B cell (primary cell): ENCODE measurements around the gene LRRC37A. TPM values are rescaled to one million over a fixed set of nuclear protein-coding genes. Genes with fewer than 3 reads are reported as not detected.
"Not testable (repeated sequence)": the region's sequence is repeated elsewhere in the genome, so short reads cannot be mapped to it uniquely, and the experiment has no call there.

Experiments
- ATAC-seq: fragments of 200-7000 bp; cut with Tn5 transposase; one replicate; pipeline ENCODE4 v1.10.0; 2021; ENCODE audit warnings: low read depth, mild to moderate bottlenecking, moderate number of reproducible peaks, moderate library complexity
- CTCF ChIA-PET: fragments of 350-600 bp; sonication (Branson Sonifier 250); formaldehyde crosslinking; loops from one replicate; lab custom pipeline; 2021; ENCODE audit warnings: antibody characterized with exemption, inconsistent platforms; lab: Charles Lee
- POLR2A ChIA-PET: fragments of 350-600 bp; sonication (Branson Sonifier 250); formaldehyde crosslinking; loops from one replicate; lab custom pipeline; 2021; ENCODE audit warnings: antibody characterized with exemption; lab: Charles Lee
- DNase-seq: peaks from one replicate; pipeline ENCODE4 v3.0.0; 2013
- H2AFZ ChIP-seq: 2 replicates; pipeline ENCODE4 v1.6.1; 2012; ENCODE audit warnings: mild to moderate bottlenecking, low read depth, low read length; ENCODE audit not compliant: insufficient read depth, poor library complexity, severe bottlenecking
- H3K27ac ChIP-seq, 2 donors: 1 replicate in 1 of 2; 2 replicates in 1 of 2; pipeline ENCODE4 v1.5.1; 2012 to 2013; ENCODE audit warnings: low read length in 2 of 2, mild to moderate bottlenecking in 2 of 2, moderate library complexity in 1 of 2
- H3K27me3 ChIP-seq, 4 experiments: fragments of 200-600 bp in 1 of 4; sonication (generic) in 1 of 4; replicated peaks in 1 of 4; 1 replicate in 2 of 4; 2 replicates in 2 of 4; pipeline versions ENCODE4 v1.6.1 to v1.7.0; 2013 to 2016; ENCODE audit warnings: low read length in 3 of 4, mild to moderate bottlenecking in 2 of 4, mixed read lengths in 1 of 4, moderate library complexity in 1 of 4; ENCODE audit not compliant: insufficient read depth in 4 of 4, control insufficient read depth in 3 of 4; ENCODE audit errors: control extremely low read depth in 1 of 4
- H3K36me3 ChIP-seq, 2 experiments: replicated peaks in 1 of 2; 1 replicate in 1 of 2; 2 replicates in 1 of 2; pipeline versions ENCODE4 v1.6.1 to v1.7.1; 2013; ENCODE audit warnings: low read length in 1 of 2; ENCODE audit not compliant: insufficient read depth in 2 of 2, control insufficient read depth in 1 of 2; ENCODE audit errors: control extremely low read depth in 1 of 2, extremely low read depth in 1 of 2
- H3K4me1 ChIP-seq, 2 donors: fragments of 200-600 bp in 1 of 2; sonication (generic) in 1 of 2; 1 replicate in 1 of 2; 2 replicates in 1 of 2; pipeline versions ENCODE4 v1.5.1 to v1.6.1; 2013 to 2017; ENCODE audit warnings: low read length in 2 of 2; ENCODE audit not compliant: control insufficient read depth in 2 of 2, insufficient read depth in 2 of 2
- H3K4me2 ChIP-seq: replicated peaks from 2 replicates; pipeline ENCODE3; 2012; ENCODE audit warnings: mild to moderate bottlenecking, low read depth, low read length; ENCODE audit not compliant: poor library complexity, severe bottlenecking
- H3K4me3 ChIP-seq, 5 experiments: fragments of 200-600 bp in 1 of 5; sonication (generic) in 1 of 5; 1 replicate in 3 of 5; 2 replicates in 2 of 5; pipeline versions ENCODE4 v1.5.1 to v1.7.0; 2011 to 2016; ENCODE audit warnings: low read length in 4 of 5, mild to moderate bottlenecking in 4 of 5, low read depth in 2 of 5, control low read depth in 1 of 5, moderate library complexity in 1 of 5; ENCODE audit not compliant: insufficient read depth in 1 of 5; ENCODE audit errors: control extremely low read depth in 1 of 5, extremely low read depth in 1 of 5
- H3K79me2 ChIP-seq: fragments of 200-600 bp; sonication (generic); one replicate; pipeline ENCODE4 v1.6.0; 2016; ENCODE audit warnings: low read length; ENCODE audit not compliant: control insufficient read depth, insufficient read depth
- H3K9ac ChIP-seq: fragments of 200-600 bp; sonication (generic); 2 replicates; pipeline ENCODE4 v1.6.1; 2017; ENCODE audit warnings: mild to moderate bottlenecking, low read length, moderate library complexity
- H3K9me3 ChIP-seq, 3 donors: one replicate each; pipeline versions ENCODE4 v1.6.1 to v1.7.1; 2013; ENCODE audit warnings: low read length in 2 of 3; ENCODE audit not compliant: control insufficient read depth in 2 of 3, insufficient read depth in 1 of 3; ENCODE audit errors: control extremely low read depth in 1 of 3
- H4K20me1 ChIP-seq: 2 replicates; pipeline ENCODE4 v1.6.0; 2012; ENCODE audit warnings: mild to moderate bottlenecking, low read length; ENCODE audit not compliant: insufficient read depth, control insufficient read depth, poor library complexity, severe bottlenecking
- H3K27ac Mint-ChIP-seq: one replicate; pipeline ENCODE4 v1.8.0; 2021; ENCODE audit warnings: mixed read lengths
- H3K27me3 Mint-ChIP-seq: one replicate; pipeline ENCODE4 v1.8.0; 2021; ENCODE audit warnings: mixed read lengths
- H3K4me1 Mint-ChIP-seq: one replicate; pipeline ENCODE4 v1.8.0; 2021; ENCODE audit warnings: mixed read lengths
- H3K4me3 Mint-ChIP-seq: one replicate; pipeline ENCODE4 v1.8.0; 2021; ENCODE audit warnings: mixed read lengths
- H3K9me3 Mint-ChIP-seq: one replicate; pipeline ENCODE4 v1.8.0; 2022; ENCODE audit warnings: mixed read lengths; ENCODE audit not compliant: insufficient read depth
- WGBS: methylation state at CpG from one replicate; pipeline ENCODE4 v1.1.5; 2013; ENCODE audit warnings: missing lambda C conversion rate; ENCODE audit not compliant: insufficient coverage; 5-methylcytosine and 5-hydroxymethylcytosine counted together
- intact Hi-C: fragments of 100-400 bp; cut with micrococcal nuclease; formaldehyde crosslinking; loops from one replicate; pipeline ENCODE4 v1.10.0; 2022
- polyA plus RNA-seq: library from polyadenylated mRNA; depleted of rRNA; stranded (reverse); fragments of >200 nt; gene quantifications from 2 replicates; pipeline ENCODE4 v1.2.3, GENCODE V29; 2012
- total RNA-seq, 2 donors: library from RNA; stranded (reverse); fragments of 120-200 nt in 1 of 2; gene quantifications; 1 replicate in 1 of 2; 2 replicates in 1 of 2; pipeline versions ENCODE4 v1.2.3 to v1.2.4, GENCODE V29; 2013 to 2022

The LRRC37A gene
- total and polyA plus RNA-seq, 2 donors (not counting 1 experiment from before 2014, with no cell fraction given), result 2.7 to 22.1 TPM

GRCh38 chr17:46349060-46349459 lies 54.1 kb downstream of the LRRC37A start:
- H3K4me3 ChIP-seq, H2AFZ ChIP-seq, H3K4me3 Mint-ChIP-seq, CTCF ChIA-PET, H3K9ac ChIP-seq, H3K9me3 Mint-ChIP-seq, H3K4me1 ChIP-seq, POLR2A ChIA-PET, H3K27ac Mint-ChIP-seq, H3K4me1 Mint-ChIP-seq, H4K20me1 ChIP-seq, DNase-seq, H3K9me3 ChIP-seq, H3K4me2 ChIP-seq, H3K36me3 ChIP-seq, H3K27ac ChIP-seq, intact Hi-C loops, H3K79me2 ChIP-seq, ATAC-seq, H3K27me3 ChIP-seq, H3K27me3 Mint-ChIP-seq: not testable (repeated sequence)
- no CpG with 5 or more reads among the region's 1 CpG for WGBS

GRCh38 chr17:46353856-46354255 lies 58.9 kb downstream of the LRRC37A start:
- POLR2A ChIA-PET, H3K4me3 ChIP-seq, H3K27me3 ChIP-seq, CTCF ChIA-PET, H3K36me3 ChIP-seq, DNase-seq, H3K4me1 ChIP-seq, H3K27ac ChIP-seq, H4K20me1 ChIP-seq, H3K9me3 ChIP-seq, ATAC-seq, H3K27ac Mint-ChIP-seq, intact Hi-C loops, H3K27me3 Mint-ChIP-seq, H3K4me2 ChIP-seq, H2AFZ ChIP-seq, H3K9ac ChIP-seq, H3K4me3 Mint-ChIP-seq, H3K9me3 Mint-ChIP-seq, H3K4me1 Mint-ChIP-seq, H3K79me2 ChIP-seq: not testable (repeated sequence)
- WGBS, result no CpG with 5 or more reads among the region's 4 CpGs

- H3K79me2 ChIP-seq, H3K9me3 ChIP-seq, H3K4me3 Mint-ChIP-seq, DNase-seq, CTCF ChIA-PET, H3K27me3 Mint-ChIP-seq, H3K9me3 Mint-ChIP-seq, POLR2A ChIA-PET, H3K4me1 ChIP-seq, intact Hi-C loops, H2AFZ ChIP-seq, H4K20me1 ChIP-seq, H3K27ac ChIP-seq, H3K9ac ChIP-seq, H3K4me1 Mint-ChIP-seq, H3K27ac Mint-ChIP-seq, H3K4me2 ChIP-seq, H3K27me3 ChIP-seq, H3K4me3 ChIP-seq, H3K36me3 ChIP-seq: not testable (repeated sequence)
- peak; percentile 32 for ATAC-seq
- no CpG with 5 or more reads among the region's 42 CpGs for WGBS
Observed at GRCh38 chr17:46361145-46361735, 66.3 kb downstream of the LRRC37A start.

- H3K27ac ChIP-seq, H3K36me3 ChIP-seq, intact Hi-C loops, POLR2A ChIA-PET, H3K27me3 ChIP-seq, CTCF ChIA-PET, H3K9me3 Mint-ChIP-seq, H3K27me3 Mint-ChIP-seq, H3K27ac Mint-ChIP-seq, H3K9ac ChIP-seq, H4K20me1 ChIP-seq, H3K4me3 ChIP-seq, H3K79me2 ChIP-seq, H3K9me3 ChIP-seq, H2AFZ ChIP-seq, H3K4me3 Mint-ChIP-seq, H3K4me1 ChIP-seq, H3K4me2 ChIP-seq, H3K4me1 Mint-ChIP-seq, DNase-seq: not testable (repeated sequence)
- no CpG with 5 or more reads among the region's 22 CpGs for WGBS
- peak; percentile 97 for ATAC-seq
Observed at GRCh38 chr17:46361755-46362154, 66.8 kb downstream of the LRRC37A start, which contains the start of gene ARL17B. Gene ARL17B (minus strand): TSS chr17:46361766. CDS start chr17:46358397, 3,369 bp downstream.
